Measurements from ENCODE around the gene CLTC. TPM values are rescaled to one million over a fixed set of nuclear protein-coding genes. Genes with fewer than 3 reads are reported as not detected.

Gene CLTC
- total and polyA plus RNA-seq, 2 of the 8 experiments (the other 6 are each of a cell fraction or from before 2014, with no cell fraction given) = 175 to 283 TPM

DNA sequence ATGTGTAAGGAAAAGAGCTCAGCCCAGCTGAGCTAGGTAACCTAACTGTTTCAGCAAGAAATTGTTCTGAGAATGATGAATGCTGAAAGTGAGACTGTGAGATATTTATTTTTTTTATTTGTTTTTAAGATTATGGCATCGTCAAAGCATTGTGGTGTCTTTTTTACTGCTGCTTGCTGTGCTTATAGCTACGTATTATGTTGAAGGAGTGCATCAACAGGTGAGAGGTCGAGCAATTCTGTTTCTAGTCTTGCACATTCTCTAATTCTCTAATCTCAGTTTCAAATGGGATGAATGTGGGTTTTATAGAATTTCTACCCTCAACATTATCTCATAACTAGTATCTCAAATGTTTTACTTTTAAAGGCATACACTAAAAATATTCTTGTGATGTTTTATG lies 117.6 kb downstream of the CLTC start (continued):
- TF ChIP-seq, protein P1, sequence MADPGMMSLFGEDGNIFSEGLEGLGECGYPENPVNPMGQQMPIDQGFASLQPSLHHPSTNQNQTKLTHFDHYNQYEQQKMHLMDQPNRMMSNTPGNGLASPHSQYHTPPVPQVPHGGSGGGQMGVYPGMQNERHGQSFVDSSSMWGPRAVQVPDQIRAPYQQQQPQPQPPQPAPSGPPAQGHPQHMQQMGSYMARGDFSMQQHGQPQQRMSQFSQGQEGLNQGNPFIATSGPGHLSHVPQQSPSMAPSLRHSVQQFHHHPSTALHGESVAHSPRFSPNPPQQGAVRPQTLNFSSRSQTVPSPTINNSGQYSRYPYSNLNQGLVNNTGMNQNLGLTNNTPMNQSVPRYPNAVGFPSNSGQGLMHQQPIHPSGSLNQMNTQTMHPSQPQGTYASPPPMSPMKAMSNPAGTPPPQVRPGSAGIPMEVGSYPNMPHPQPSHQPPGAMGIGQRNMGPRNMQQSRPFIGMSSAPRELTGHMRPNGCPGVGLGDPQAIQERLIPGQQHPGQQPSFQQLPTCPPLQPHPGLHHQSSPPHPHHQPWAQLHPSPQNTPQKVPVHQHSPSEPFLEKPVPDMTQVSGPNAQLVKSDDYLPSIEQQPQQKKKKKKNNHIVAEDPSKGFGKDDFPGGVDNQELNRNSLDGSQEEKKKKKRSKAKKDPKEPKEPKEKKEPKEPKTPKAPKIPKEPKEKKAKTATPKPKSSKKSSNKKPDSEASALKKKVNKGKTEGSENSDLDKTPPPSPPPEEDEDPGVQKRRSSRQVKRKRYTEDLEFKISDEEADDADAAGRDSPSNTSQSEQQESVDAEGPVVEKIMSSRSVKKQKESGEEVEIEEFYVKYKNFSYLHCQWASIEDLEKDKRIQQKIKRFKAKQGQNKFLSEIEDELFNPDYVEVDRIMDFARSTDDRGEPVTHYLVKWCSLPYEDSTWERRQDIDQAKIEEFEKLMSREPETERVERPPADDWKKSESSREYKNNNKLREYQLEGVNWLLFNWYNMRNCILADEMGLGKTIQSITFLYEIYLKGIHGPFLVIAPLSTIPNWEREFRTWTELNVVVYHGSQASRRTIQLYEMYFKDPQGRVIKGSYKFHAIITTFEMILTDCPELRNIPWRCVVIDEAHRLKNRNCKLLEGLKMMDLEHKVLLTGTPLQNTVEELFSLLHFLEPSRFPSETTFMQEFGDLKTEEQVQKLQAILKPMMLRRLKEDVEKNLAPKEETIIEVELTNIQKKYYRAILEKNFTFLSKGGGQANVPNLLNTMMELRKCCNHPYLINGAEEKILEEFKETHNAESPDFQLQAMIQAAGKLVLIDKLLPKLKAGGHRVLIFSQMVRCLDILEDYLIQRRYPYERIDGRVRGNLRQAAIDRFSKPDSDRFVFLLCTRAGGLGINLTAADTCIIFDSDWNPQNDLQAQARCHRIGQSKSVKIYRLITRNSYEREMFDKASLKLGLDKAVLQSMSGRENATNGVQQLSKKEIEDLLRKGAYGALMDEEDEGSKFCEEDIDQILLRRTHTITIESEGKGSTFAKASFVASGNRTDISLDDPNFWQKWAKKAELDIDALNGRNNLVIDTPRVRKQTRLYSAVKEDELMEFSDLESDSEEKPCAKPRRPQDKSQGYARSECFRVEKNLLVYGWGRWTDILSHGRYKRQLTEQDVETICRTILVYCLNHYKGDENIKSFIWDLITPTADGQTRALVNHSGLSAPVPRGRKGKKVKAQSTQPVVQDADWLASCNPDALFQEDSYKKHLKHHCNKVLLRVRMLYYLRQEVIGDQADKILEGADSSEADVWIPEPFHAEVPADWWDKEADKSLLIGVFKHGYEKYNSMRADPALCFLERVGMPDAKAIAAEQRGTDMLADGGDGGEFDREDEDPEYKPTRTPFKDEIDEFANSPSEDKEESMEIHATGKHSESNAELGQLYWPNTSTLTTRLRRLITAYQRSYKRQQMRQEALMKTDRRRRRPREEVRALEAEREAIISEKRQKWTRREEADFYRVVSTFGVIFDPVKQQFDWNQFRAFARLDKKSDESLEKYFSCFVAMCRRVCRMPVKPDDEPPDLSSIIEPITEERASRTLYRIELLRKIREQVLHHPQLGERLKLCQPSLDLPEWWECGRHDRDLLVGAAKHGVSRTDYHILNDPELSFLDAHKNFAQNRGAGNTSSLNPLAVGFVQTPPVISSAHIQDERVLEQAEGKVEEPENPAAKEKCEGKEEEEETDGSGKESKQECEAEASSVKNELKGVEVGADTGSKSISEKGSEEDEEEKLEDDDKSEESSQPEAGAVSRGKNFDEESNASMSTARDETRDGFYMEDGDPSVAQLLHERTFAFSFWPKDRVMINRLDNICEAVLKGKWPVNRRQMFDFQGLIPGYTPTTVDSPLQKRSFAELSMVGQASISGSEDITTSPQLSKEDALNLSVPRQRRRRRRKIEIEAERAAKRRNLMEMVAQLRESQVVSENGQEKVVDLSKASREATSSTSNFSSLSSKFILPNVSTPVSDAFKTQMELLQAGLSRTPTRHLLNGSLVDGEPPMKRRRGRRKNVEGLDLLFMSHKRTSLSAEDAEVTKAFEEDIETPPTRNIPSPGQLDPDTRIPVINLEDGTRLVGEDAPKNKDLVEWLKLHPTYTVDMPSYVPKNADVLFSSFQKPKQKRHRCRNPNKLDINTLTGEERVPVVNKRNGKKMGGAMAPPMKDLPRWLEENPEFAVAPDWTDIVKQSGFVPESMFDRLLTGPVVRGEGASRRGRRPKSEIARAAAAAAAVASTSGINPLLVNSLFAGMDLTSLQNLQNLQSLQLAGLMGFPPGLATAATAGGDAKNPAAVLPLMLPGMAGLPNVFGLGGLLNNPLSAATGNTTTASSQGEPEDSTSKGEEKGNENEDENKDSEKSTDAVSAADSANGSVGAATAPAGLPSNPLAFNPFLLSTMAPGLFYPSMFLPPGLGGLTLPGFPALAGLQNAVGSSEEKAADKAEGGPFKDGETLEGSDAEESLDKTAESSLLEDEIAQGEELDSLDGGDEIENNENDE (IDR thresholded peaks at IDR 0.05; ENCODE audit: insufficient replicate concordance, low read length) = no peak
- TF ChIP-seq ASH2L (IDR thresholded peaks at IDR 0.05; ENCODE audit: low read length) (no peak), KDM1A (IDR thresholded peaks at IDR 0.05; ENCODE audit: borderline replicate concordance, low read length) (no peak), TAF1 (IDR thresholded peaks at IDR 0.05; ENCODE audit: low read depth, low read length) (no peak), HDAC2 (IDR thresholded peaks at IDR 0.05; ENCODE audit: borderline replicate concordance in 1 of 2, low read depth in 2 of 2, low read length in 2 of 2) (no peak), TEAD4 (IDR thresholded peaks at IDR 0.05; ENCODE audit: low read depth, low read length) (no peak), NANOG (IDR thresholded peaks at IDR 0.05; ENCODE audit: insufficient read depth, low read depth, low read length, poor library complexity, severe bottlenecking) (no peak), BCL11A (IDR thresholded peaks at IDR 0.05; ENCODE audit: low read depth in 2 of 2, low read length in 2 of 2) (no peak), TBP (IDR thresholded peaks at IDR 0.05; ENCODE audit: low read depth, low read length) (no peak), SP4 (IDR thresholded peaks at IDR 0.05; ENCODE audit: low read length) (no peak), JUN (IDR thresholded peaks at IDR 0.05; ENCODE audit: low read depth, low read length) (no peak)
- TF ChIP-seq, protein P2, sequence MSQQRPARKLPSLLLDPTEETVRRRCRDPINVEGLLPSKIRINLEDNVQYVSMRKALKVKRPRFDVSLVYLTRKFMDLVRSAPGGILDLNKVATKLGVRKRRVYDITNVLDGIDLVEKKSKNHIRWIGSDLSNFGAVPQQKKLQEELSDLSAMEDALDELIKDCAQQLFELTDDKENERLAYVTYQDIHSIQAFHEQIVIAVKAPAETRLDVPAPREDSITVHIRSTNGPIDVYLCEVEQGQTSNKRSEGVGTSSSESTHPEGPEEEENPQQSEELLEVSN (IDR thresholded peaks at IDR 0.05) = no peak

All from H1 (cell line).